HL-60 (cell line): Measurements from ENCODE around the gene CAMKK1.

Experiments used
- DNase-seq, 2 experiments: peaks; one replicate each; pipeline ENCODE4 v3.0.0-alpha.2; 2010 to 2020; ENCODE audit warnings: low read depth in 1 of 2, low spot score in 1 of 2
- H3K27ac ChIP-seq: fragments of 250-450 bp; sonication (Bioruptor Pico); replicated peaks from 2 replicates; pipeline ENCODE4 v1.5.1; 2020; ENCODE audit warnings: mild to moderate bottlenecking, moderate library complexity
- H3K27me3 ChIP-seq: fragments of 250-450 bp; sonication (Bioruptor Pico); 2 replicates; pipeline ENCODE4 v1.5.1; 2021; ENCODE audit warnings: mild to moderate bottlenecking, moderate library complexity; ENCODE audit not compliant: insufficient read depth, poor library complexity, severe bottlenecking
- H3K4me3 ChIP-seq: replicated peaks from 2 replicates; pipeline ENCODE4 v1.5.1; 2011; ENCODE audit warnings: mild to moderate bottlenecking, control low read depth, low read length; ENCODE audit not compliant: insufficient read depth
- CTCF ChIP-seq: IDR thresholded peaks from one replicate; pipeline ENCODE4 v1.5.1; 2011; ENCODE audit warnings: low read length, control low read depth, inconsistent platforms; ENCODE audit not compliant: insufficient read depth
- GABPA ChIP-seq: IDR thresholded peaks from 2 replicates; pipeline ENCODE4 v1.6.1; 2012; ENCODE audit warnings: low read depth
- POLR2AphosphoS5 ChIP-seq: IDR thresholded peaks from 2 replicates; pipeline ENCODE4 v1.6.1; 2012; ENCODE audit warnings: low read depth
- SPI1 ChIP-seq: IDR thresholded peaks from 2 replicates; pipeline ENCODE4 v1.6.1; 2012; ENCODE audit warnings: low read depth, mild to moderate bottlenecking, borderline replicate concordance
- TF ChIP-seq, protein P1 (sequence below): IDR thresholded peaks from 2 replicates; pipeline ENCODE4 v1.6.1; 2012; ENCODE audit warnings: low read depth; ENCODE audit not compliant: insufficient replicate concordance

Gene CAMKK1

GRCh38 chr17:3921006-3921405 is 28.2 kb upstream of the CAMKK1 start:
- DNase-seq: peak in 1 of 2 experiments; percentile 62
- TF ChIP-seq GABPA (no peak), POLR2AphosphoS5 (no peak)
- TF ChIP-seq, protein P1, sequence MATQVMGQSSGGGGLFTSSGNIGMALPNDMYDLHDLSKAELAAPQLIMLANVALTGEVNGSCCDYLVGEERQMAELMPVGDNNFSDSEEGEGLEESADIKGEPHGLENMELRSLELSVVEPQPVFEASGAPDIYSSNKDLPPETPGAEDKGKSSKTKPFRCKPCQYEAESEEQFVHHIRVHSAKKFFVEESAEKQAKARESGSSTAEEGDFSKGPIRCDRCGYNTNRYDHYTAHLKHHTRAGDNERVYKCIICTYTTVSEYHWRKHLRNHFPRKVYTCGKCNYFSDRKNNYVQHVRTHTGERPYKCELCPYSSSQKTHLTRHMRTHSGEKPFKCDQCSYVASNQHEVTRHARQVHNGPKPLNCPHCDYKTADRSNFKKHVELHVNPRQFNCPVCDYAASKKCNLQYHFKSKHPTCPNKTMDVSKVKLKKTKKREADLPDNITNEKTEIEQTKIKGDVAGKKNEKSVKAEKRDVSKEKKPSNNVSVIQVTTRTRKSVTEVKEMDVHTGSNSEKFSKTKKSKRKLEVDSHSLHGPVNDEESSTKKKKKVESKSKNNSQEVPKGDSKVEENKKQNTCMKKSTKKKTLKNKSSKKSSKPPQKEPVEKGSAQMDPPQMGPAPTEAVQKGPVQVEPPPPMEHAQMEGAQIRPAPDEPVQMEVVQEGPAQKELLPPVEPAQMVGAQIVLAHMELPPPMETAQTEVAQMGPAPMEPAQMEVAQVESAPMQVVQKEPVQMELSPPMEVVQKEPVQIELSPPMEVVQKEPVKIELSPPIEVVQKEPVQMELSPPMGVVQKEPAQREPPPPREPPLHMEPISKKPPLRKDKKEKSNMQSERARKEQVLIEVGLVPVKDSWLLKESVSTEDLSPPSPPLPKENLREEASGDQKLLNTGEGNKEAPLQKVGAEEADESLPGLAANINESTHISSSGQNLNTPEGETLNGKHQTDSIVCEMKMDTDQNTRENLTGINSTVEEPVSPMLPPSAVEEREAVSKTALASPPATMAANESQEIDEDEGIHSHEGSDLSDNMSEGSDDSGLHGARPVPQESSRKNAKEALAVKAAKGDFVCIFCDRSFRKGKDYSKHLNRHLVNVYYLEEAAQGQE: no peak
- no peak overlapping the region for H3K27ac ChIP-seq
- H3K27me3 ChIP-seq: no peaks in the 10 kb centered on the region
- no peak overlapping the region for H3K4me3 ChIP-seq

- Histone ChIP-seq H3K27me3 (no peaks in the 10 kb centered on the region), H3K27ac (peak overlapping the region; percentile 44), H3K4me3 (no peak overlapping the region)
- no peak for DNase-seq
- TF ChIP-seq SPI1 (no peak), GABPA (no peak), POLR2AphosphoS5 (no peak), CTCF (no peak)
- TF ChIP-seq, protein P1: no peak
Observed at GRCh38 chr17:3919123-3919624, 26.3 kb upstream of the CAMKK1 start.

DNA sequence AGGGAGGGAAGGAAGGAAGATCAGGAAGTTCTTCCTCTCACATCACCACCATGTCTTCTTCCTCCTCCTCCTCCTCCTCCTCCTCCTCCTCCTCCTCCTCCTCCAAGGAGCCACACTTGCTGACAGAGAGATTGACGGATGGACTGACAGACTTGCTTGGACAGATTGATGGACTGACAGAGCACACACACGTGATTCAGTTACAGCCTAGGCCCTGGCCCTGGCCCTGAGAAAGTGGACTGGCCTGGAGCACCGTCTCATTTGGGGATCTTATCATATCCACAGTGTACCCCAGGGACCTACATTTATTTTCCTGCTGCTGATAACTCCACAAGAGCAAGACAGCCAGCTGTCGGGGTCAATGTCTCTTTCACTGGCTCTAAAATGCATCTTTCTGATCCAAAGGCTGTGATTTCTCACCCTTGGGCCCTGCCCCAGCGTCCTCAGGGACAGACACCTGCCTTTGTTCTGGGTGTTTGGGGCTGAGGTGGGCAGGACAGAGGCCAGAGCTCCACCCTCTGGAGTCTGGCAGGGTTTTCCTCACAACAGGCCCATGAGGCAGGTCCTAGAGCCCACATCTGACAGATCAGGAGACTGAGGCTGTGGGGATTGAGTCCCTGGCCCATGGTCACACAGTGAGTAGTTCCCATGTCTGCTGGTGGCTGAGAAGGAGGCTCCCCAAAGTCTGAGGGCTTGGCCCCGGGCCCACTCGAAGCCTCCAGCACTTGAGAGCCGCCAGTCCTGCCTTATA is 25.7 kb upstream of the CAMKK1 start:
- peak overlapping the region; percentile 44 for H3K27ac ChIP-seq
- H3K4me3 ChIP-seq: no peak overlapping the region
- no peaks in the 10 kb centered on the region for H3K27me3 ChIP-seq
- TF ChIP-seq, protein P1: no peak
- TF ChIP-seq CTCF (no peak), POLR2AphosphoS5 (no peak), GABPA (no peak), SPI1 (no peak)
- DNase-seq: no peak
